C4-2B (cell line): ENCODE measurements around the gene MYNN.

Experiments
- ZFX ChIP-seq: fragments of 450-650 bp; IDR thresholded peaks from 2 replicates; pipeline ENCODE4 v1.6.1; 2017
- TF ChIP-seq, protein P1 (sequence below): fragments of 450-650 bp; conservative IDR thresholded peaks from 2 replicates; pipeline ENCODE4 v1.5.1; 2017; ENCODE audit warnings: mild to moderate bottlenecking

DNA sequence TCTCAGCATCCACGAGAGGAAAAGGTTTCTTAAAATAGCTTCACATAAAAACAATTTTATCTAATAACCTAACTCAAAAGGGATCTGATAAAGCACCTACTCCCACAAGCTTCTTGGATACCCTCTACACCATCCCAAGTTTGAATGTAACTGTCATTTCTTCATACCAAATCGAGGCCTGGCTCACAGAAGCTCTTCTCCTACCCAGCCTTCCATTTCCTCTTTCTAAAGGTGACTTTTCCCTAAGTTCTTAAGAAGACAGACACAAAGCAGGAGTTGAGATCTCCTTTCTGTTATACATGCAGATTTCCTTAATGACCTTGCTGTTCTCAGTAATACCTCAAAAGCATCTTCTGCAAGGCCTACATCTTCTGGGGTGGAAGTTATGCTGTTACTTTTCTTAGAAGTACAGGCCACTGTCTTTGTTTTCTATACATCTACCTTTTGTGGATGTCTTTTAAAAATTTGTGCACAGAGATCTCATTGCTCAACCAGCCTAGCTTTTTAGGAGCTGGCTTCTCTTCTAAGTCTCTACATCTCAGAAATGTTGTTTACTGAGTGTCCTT lies 36.1 kb downstream of the MYNN start:
- TF ChIP-seq, protein P1, sequence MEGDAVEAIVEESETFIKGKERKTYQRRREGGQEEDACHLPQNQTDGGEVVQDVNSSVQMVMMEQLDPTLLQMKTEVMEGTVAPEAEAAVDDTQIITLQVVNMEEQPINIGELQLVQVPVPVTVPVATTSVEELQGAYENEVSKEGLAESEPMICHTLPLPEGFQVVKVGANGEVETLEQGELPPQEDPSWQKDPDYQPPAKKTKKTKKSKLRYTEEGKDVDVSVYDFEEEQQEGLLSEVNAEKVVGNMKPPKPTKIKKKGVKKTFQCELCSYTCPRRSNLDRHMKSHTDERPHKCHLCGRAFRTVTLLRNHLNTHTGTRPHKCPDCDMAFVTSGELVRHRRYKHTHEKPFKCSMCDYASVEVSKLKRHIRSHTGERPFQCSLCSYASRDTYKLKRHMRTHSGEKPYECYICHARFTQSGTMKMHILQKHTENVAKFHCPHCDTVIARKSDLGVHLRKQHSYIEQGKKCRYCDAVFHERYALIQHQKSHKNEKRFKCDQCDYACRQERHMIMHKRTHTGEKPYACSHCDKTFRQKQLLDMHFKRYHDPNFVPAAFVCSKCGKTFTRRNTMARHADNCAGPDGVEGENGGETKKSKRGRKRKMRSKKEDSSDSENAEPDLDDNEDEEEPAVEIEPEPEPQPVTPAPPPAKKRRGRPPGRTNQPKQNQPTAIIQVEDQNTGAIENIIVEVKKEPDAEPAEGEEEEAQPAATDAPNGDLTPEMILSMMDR: no peak
- TF ChIP-seq ZFX: no peak
